Inflammatory macrophage (primary cell): Measurements from ENCODE around the gene PSAPL1.
A peak's percentile ranks its signal among the peaks of the same experiment; 100 is the strongest.
"Not testable (repeated sequence)": the region's sequence is repeated elsewhere in the genome, so short reads cannot be mapped to it uniquely, and the experiment has no call there.

Experiments
- DNase-seq, 2 donors: peaks; one replicate each; pipeline ENCODE4 v3.0.0-alpha.2; 2020 to 2022

Gene PSAPL1

GRCh38 chr4:7458477-7458876, 23.7 kb upstream of the PSAPL1 start:
- DNase-seq: no peak

- DNase-seq: no peak
Measured at GRCh38 chr4:7458066-7458425, 23.3 kb upstream of the PSAPL1 start.

DNA sequence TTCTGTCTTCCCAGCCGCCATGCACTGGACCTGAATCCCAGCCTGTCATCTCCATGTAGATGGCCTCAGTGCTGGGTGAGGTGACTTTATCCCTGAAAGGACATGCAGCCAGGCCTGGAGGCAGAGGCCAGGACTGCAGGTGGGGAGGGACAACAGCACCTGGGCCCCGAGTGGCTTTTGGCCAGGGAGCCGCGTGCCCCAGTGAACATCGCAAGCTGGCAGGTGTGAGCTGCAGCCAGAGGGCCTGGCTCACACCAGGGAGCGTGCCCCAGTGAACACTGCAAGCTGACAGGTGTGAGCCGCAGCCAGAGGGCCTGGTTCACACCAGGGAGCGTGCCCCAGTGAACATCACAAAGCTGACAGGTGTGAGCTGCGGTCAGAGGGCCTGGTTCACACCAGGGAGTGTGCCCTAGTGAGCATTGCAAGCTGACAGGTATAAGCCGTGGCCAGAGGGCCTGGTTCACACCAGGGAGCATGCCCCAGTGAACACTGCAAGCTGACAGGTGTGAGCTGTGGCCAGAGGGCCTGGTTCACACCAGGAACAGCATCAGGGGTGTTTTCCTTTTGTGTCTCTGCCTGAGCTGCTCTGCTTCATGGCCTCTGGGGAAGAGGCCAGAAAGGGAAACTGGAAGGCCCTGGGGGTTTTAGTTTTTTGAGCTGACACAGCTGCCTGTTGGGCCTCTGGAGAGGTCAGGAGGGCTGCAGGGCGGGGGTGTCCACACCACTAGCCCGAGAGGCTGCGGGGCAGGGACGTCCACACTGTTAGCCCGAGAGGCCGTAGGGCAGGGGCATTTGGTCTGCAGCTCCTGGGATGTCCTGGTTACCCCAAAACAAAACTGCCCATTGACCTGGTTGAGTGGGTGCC, 22.7 kb upstream of the PSAPL1 start:
- DNase-seq: no peak

- not testable (repeated sequence) for DNase-seq
Measured at GRCh38 chr4:7452802-7453201, 18.1 kb upstream of the PSAPL1 start.

DNA sequence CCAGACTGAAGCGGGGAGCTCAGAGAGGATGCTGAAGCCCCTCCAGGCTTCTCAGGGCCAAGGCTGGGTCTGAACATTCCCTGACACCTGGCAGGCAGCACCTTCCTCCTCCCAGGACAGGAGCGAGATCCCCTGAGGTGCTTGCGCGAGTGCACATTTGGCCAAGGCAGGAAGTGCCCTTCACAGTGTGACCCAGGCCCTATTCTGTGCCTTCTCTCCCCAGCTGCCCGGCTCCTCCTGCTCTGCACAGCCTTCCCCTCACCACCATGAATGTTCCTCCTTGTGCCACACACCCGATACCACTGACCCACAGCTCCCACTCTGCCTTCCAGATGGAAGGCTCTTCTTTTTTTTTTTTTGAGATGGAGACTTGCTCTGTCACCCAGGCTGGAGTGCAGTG, 17.1 kb upstream of the PSAPL1 start:
- DNase-seq: no peak

GRCh38 chr4:7451434-7451789, 16.7 kb upstream of the PSAPL1 start:
- DNase-seq: no peak

DNA sequence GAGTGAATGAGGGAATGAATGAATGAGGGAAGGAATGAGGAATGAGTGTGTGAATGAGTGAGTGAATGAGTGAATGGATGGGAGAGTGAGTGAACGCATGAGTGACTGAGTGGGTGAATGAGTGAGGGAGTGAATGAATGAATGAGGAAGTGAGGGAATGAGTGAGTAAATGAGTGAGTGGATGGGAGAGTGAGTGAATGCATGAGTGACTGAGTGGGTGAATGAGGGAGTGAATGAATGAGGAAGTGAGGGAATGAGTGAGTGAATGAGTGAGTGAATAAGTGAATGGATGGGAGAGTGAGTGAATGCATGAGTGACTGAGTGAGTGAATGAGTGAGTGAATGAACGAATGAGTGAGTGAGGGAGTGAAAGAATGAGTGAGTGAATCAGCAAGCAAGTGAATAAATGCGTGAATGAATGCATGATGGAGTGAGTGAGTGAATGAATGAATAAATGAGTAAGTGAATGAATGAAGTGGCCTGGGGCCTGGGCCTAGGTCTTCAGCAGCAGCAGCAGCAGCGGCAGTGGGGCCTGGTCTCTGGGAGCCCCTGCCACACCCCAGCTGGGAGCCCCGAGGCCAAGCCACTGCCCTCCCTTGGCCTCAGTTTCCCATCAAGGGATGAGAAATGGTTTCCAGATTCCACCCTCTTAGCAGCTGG, 16.2 kb upstream of the PSAPL1 start:
- DNase-seq: no peak

DNA sequence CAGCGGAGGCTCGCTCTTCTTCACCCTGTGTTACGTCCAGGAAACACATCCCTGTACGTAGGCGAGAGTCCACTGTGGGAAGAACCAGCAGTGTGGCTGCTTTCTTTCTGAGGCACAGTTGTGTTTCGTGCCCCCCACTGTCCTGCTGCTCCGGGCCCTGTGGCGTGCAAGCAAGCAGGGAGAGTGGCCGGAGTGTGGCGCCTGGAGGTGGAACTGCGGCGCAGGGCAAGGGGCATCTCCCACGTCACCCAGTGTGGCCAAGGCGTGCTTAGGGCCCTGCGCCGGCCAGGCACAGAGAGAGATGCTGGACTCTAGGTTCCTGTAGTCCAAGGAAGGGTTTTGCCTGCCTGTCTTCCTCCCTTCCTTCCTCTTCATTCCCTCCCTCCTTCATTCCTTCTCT, 13.3 kb upstream of the PSAPL1 start:
- no peak for DNase-seq

- DNase-seq: no peak
Measured at GRCh38 chr4:7447236-7447635, 12.5 kb upstream of the PSAPL1 start.

DNA sequence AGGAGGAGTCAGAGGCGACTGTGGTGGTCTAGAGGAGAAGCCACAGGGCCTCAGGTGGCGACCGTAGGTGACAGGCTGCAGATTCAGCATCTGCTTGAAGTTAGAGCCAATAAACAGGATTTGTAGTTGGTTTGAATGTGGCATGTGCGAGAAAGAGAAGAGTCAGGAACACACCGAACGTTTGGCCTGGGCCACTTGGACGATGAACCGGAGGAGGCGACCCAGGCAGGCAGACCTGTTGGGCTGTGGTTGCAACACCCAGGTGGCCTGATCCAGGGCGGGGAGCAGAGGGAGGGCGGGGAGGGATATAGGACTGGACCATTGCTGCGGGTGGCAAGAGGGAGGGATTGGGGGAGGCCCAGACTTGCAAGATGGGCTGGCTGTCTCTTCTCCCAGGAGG, 10.0 kb upstream of the PSAPL1 start:
- no peak for DNase-seq

GRCh38 chr4:7444314-7444713, 9.6 kb upstream of the PSAPL1 start:
- no peak for DNase-seq

GRCh38 chr4:7442574-7443162, 7.9 kb upstream of the PSAPL1 start:
- no peak for DNase-seq

DNA sequence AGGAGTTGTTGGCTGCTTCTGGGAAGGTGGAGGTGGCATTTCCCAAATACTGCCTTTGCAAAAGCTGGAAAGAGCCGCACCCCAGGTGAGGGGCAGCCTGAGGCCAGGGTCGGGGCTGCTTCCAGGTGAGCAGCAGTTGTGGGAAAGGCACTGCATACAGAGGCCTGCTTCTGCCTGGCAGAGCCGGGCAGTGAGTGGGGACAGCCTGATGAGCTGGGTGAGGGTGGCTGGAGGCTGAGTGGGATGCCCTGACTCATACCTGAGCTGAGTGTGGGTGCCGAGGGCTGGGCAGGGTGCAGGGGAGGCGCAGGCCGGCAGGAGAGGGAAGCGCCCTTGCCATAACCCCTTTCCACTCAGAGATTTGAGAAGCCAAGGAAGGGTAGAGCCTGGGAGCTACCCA, 6.5 kb upstream of the PSAPL1 start:
- DNase-seq: no peak

DNA sequence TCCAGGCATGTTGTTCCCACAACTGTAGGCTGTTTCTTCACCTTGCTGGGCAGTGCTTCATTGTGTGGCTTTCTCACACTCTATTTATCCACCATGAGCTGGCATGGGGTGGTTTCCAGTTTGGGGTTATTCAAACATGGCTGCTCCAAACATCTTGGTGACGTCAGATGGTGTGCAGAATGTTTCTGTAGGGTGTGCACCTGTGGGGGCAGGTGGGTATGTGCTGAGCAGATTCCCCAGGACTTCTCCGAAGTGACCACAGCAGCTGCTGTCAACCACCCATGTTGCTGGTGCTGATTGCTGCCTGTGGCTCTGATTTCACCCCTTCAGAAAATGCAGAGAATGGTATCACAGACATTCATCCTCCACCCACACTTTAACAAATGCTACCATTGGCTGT, 5.0 kb upstream of the PSAPL1 start:
- no peak for DNase-seq

DNA sequence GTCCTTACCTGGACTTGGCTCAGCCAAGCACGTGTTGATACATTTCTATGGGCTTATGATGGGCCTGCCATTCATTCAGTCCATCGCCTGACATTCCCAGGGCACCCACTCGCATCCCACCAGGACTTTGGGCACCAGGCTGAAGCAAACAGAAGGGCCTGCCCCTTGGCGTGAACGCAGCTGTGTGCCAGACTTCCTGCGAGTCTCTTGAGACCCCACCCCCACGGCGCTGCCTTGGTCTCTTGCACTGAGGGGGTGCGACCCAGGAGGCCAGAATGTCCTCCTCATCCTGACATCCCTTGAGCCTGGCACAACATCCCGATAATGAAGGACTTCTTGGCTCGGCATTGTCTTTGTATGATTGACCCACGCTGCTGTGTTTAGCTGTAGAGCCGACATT, 1.5 kb upstream of the PSAPL1 start:
- DNase-seq: no peak

GRCh38 chr4:7435471-7436061, 836 bp upstream of the PSAPL1 start:
- DNase-seq: peak; percentile 5 to 50

DNA sequence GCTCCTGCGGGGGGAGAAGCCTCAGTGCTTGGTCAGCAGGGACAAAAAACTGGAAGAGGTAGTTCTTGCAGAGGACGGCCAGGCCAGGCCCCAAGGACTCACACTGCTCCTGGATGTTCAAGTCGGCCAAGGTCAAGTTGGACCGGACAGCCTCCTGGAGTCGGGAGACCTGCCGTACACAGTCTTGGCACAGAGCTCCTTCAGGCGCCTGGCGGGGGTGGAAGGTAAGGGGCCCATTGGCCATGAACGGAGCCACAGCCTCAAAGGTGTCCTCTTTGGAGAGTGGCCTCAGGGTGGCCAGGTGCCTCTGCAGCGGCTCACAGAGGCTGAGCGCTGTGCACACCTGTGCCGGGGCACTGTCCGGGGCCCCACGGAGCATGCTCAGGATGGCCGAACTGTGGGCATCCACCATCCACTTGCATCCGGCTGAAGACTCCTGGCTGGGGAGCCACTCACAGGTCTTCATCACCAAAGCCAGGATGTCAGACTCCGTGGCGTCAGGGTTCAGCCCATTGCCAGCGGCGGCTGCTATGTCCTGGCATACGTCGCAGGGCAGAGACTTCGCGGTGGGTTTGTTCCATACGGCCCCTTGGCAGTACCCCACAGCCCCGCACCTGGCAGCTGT, 477 bp downstream of the PSAPL1 start:
- DNase-seq: no peak

GRCh38 chr4:7433376-7434140, 1.2 kb downstream of the PSAPL1 start:
- DNase-seq: no peak

GRCh38 chr4:7432531-7433375, 2.0 kb downstream of the PSAPL1 start:
- no peak for DNase-seq

- no peak for DNase-seq
Measured at GRCh38 chr4:7431696-7432530, 2.8 kb downstream of the PSAPL1 start.
